Esophagus squamous epithelium (tissue), 5 donors: ENCODE measurements around the gene LARP4. TPM values are rescaled to one million over a fixed set of nuclear protein-coding genes. Genes with fewer than 3 reads are reported as not detected.

ENCODE experiments used
- DNase-seq: peaks from one replicate; lab custom pipeline; 2025; lab: John Stamatoyannopoulos, UW
- H3K27ac ChIP-seq, 4 donors: fragments of 200-600 bp; sonication (generic); one replicate each; pipeline ENCODE4 v1.5.1; 2016 to 2019; ENCODE audit warnings: mild to moderate bottlenecking in 1 of 4
- H3K27me3 ChIP-seq, 4 donors: fragments of 200-600 bp; sonication (generic); 1 replicate in 3 of 4; 2 replicates in 1 of 4; pipeline versions ENCODE4 v1.5.1 to v1.6.0; 2017 to 2021; ENCODE audit warnings: antibody characterized with exemption in 1 of 4
- H3K36me3 ChIP-seq, 3 donors: fragments of 200-600 bp; sonication (generic); one replicate each; pipeline ENCODE4 v1.5.1; 2016 to 2019
- H3K4me1 ChIP-seq, 3 donors: fragments of 200-600 bp; sonication (generic); one replicate each; pipeline ENCODE4 v1.5.1; 2017 to 2019
- H3K4me3 ChIP-seq, 4 donors: fragments of 200-600 bp; sonication (generic); 1 replicate in 3 of 4; 2 replicates in 1 of 4; pipeline ENCODE4 v1.5.1; 2016 to 2019; ENCODE audit warnings: mild to moderate bottlenecking in 2 of 4, moderate library complexity in 1 of 4
- H3K9me3 ChIP-seq, 3 donors: fragments of 200-600 bp; sonication (generic); one replicate each; pipeline ENCODE4 v1.5.1; 2016 to 2019
- POLR2A ChIP-seq, 4 donors: fragments of 450-650 bp; IDR thresholded peaks; one replicate each; pipeline ENCODE4 v1.6.1; 2017; ENCODE audit warnings: antibody characterized with exemption in 4 of 4, mild to moderate bottlenecking in 4 of 4, moderate library complexity in 3 of 4
- WGBS, 2 donors: methylation state at CpG; one replicate each; pipeline ENCODE4 v1.1.5; 2018; 5-methylcytosine and 5-hydroxymethylcytosine counted together
- intact Hi-C: fragments of 100-400 bp; cut with DNase I; formaldehyde crosslinking; loops from one replicate; pipeline ENCODE4 v1.15.0; 2022
- total RNA-seq, 4 donors: library from RNA; depleted of rRNA; stranded (reverse); fragments of >200 nt; gene quantifications; one replicate each; pipeline ENCODE4 v1.1.0, GENCODE V29; 2016
- TF ChIP-seq, protein P1 (sequence below), 6 experiments: fragments of 450-650 bp in 4 of 6; fragments of 200-600 bp in 2 of 6; sonication (generic) in 2 of 6; IDR thresholded peaks; one replicate each; pipeline ENCODE4 v1.5.1; 2016 to 2019; ENCODE audit warnings: antibody characterized with exemption in 6 of 6, mild to moderate bottlenecking in 4 of 6, moderate library complexity in 4 of 6
- donor health status: DM: yes; HTN: yes; CAD: no.

Gene LARP4
- total RNA-seq, 4 donors from 2014 or later = 22.7 to 36.0 (median 29.6) TPM

DNA sequence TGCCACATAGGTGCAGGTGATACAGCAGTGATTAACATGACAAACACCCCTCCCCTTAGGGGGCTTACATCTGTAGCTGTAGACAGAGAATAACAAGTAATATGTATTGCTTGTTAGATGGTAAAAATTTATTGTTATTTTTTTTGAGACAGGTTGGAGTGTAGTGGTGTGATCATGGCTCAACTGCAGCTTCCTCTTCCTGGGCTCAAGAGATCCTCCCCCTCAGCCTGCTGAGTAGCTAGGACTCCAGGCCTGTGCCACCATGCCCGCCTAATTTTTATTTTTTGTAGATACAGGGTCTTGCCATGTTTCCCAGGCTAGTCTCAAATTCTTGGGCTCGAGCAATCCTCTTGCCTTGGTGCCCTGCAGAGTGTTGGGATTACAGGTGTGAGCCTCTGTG lies 123.9 kb downstream of the LARP4 start:
- no peak for DNase-seq
- peaks cover 0 to 37% (median 9%) of the 10 kb centered on the region in 3 donors for H3K4me1 ChIP-seq
- no peak overlapping the region for H3K4me3 ChIP-seq
- peaks cover 0 to under 1% (median 0%) of the 10 kb centered on the region in 3 donors for H3K36me3 ChIP-seq
- TF ChIP-seq, protein P1, sequence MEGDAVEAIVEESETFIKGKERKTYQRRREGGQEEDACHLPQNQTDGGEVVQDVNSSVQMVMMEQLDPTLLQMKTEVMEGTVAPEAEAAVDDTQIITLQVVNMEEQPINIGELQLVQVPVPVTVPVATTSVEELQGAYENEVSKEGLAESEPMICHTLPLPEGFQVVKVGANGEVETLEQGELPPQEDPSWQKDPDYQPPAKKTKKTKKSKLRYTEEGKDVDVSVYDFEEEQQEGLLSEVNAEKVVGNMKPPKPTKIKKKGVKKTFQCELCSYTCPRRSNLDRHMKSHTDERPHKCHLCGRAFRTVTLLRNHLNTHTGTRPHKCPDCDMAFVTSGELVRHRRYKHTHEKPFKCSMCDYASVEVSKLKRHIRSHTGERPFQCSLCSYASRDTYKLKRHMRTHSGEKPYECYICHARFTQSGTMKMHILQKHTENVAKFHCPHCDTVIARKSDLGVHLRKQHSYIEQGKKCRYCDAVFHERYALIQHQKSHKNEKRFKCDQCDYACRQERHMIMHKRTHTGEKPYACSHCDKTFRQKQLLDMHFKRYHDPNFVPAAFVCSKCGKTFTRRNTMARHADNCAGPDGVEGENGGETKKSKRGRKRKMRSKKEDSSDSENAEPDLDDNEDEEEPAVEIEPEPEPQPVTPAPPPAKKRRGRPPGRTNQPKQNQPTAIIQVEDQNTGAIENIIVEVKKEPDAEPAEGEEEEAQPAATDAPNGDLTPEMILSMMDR (IDR thresholded peaks at IDR 0.05) = no peak
- TF ChIP-seq POLR2A (IDR thresholded peaks at IDR 0.05) = no peak
- intact Hi-C loops = no loop called here
- H3K27me3 ChIP-seq = no peaks in the 10 kb centered on the region
- H3K9me3 ChIP-seq = no peaks in the 10 kb centered on the region
- H3K27ac ChIP-seq = no peak overlapping the region
- whole genome bisulfite sequencing, 2 donors = 88 to 100% methylated on average over 1 to 2 of the region's 2 CpGs

DNA sequence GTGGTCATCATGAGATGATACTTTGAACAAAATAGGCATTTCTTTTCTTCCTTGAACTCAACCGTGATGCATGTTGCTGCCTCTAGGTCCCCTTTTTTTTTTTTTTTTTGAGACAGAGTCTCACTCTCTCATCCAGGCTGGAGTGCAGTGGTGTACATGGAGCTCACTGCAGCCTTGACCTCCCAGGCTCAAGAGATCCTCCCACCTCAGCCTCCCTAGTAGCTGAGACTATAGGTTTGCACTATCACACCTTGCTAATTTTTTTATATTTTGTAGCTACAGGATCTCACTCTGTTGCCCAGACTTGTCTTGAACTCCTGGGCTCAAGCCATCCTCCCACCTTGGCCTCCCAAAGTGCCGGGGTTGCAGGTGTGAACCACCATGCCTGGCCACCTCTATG lies 124.7 kb downstream of the LARP4 start:
- DNase-seq = no peak
- H3K36me3 ChIP-seq = peaks cover 0 to 7% (median 0%) of the 10 kb centered on the region in 3 donors
- H3K4me1 ChIP-seq = peaks cover 0 to 33% (median 9%) of the 10 kb centered on the region in 3 donors
- intact Hi-C loops = no loop called here
- H3K4me3 ChIP-seq = no peak overlapping the region
- H3K27me3 ChIP-seq = no peaks in the 10 kb centered on the region
- no peak for TF ChIP-seq POLR2A (IDR thresholded peaks at IDR 0.05)
- no peak overlapping the region for H3K27ac ChIP-seq
- WGBS, 2 donors = 79 to 82% methylated on average over 2 of the region's 2 CpGs
- H3K9me3 ChIP-seq = no peaks in the 10 kb centered on the region

DNA sequence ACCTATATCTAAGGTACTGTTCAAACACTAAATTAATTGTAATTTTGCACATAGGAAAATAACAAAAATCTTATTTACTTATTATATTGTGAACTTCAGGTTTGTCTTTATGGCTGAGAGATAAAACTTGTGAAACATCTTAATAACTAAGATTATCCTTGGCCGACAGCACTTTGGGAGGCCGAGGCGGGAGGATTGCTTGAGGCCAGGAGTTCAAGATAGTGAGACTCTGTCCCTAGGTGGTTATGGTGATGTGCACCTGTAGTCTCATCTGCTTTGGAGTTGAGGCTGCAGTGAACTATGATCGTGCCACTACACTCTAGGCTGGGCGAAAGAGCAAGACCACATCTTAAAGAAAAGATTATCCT lies 126.7 kb downstream of the LARP4 start:
- WGBS, 2 donors = 89 to 95% methylated on average over 5 of the region's 5 CpGs
- H3K27ac ChIP-seq = no peak overlapping the region
- DNase-seq = no peak

DNA sequence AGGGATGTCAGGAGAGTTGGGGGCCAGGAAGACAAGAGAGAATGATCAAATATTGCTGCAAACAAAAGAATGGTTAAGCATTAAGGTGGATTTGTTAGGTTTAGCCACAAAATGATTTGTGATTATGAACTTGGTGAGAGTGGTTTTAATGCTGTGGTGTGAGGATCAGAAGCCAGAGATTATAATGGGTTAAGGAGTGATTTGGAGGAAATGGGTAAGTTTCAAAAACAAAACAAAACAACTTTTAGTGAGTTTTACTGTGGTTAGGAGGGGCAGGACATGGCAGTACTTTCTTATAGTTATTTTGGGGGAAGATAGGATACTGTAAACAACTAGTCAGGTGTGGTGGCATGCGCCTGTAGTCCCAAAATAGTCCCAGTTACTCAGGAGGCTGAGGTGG lies 128.1 kb downstream of the LARP4 start:
- 83 to 100% methylated on average over 1 of the region's 1 CpG for WGBS, 2 donors
- intact Hi-C loops = no loop called here
- no peak overlapping the region for H3K4me3 ChIP-seq
- H3K27ac ChIP-seq = no peak overlapping the region
- no peak for TF ChIP-seq POLR2A (IDR thresholded peaks at IDR 0.05)
- TF ChIP-seq, protein P1 (IDR thresholded peaks at IDR 0.05) = no peak
- no peaks in the 10 kb centered on the region for H3K9me3 ChIP-seq
- H3K36me3 ChIP-seq = peaks cover 0 to 7% (median 0%) of the 10 kb centered on the region in 3 donors
- H3K27me3 ChIP-seq = no peaks in the 10 kb centered on the region
- no peak for DNase-seq
- peaks cover 15 to 49% (median 21%) of the 10 kb centered on the region in 3 donors for H3K4me1 ChIP-seq

More for the DNA sequence above, 126.7 kb downstream of the LARP4 start:
- Histone ChIP-seq H3K9me3 (no peaks in the 10 kb centered on the region), H3K4me1 (peaks cover 10 to 34% (median 11%) of the 10 kb centered on the region in 3 donors), H3K4me3 (no peak overlapping the region), H3K27me3 (no peaks in the 10 kb centered on the region), H3K36me3 (peaks cover 0 to 7% (median 0%) of the 10 kb centered on the region in 3 donors)
- intact Hi-C loops = no loop called here
- TF ChIP-seq, protein P1 (IDR thresholded peaks at IDR 0.05) = no peak
- TF ChIP-seq POLR2A (IDR thresholded peaks at IDR 0.05) = no peak

DNA sequence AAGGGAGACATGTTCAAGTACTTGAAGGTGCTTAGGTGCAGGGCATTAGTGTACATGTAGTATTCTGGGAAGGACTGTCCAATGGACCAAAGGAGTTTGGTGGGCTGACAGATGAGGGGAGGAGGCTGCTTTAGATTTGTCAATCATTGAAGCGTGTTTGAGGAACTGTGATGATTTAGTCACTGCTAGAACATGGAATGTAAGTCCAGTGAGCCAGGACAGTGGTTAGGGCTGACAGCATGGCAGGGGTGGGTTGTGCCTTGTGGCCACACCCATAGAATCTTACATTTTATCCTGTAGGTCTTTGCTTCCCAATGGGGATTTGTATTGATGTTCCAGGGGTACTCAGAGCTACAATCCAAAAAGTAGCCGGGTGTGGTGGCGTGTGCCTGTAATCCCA lies 128.7 kb downstream of the LARP4 start:
- peaks cover 15 to 54% (median 22%) of the 10 kb centered on the region in 3 donors for H3K4me1 ChIP-seq
- H3K36me3 ChIP-seq = peaks cover 0 to 7% (median 0%) of the 10 kb centered on the region in 3 donors
- DNase-seq = no peak
- H3K27ac ChIP-seq = no peak overlapping the region
- WGBS, 2 donors = 76 to 86% methylated on average over 3 of the region's 3 CpGs
- H3K27me3 ChIP-seq = no peaks in the 10 kb centered on the region
- H3K4me3 ChIP-seq = no peak overlapping the region
- TF ChIP-seq, protein P1 (IDR thresholded peaks at IDR 0.05) = no peak
- TF ChIP-seq POLR2A (IDR thresholded peaks at IDR 0.05) = no peak
- no peaks in the 10 kb centered on the region for H3K9me3 ChIP-seq
- intact Hi-C loops = no loop called here

Other genes starting within 250 kb of the LARP4 start
- 10 to 100 TPM; 13.0 to 27.5 (median 21.2) TPM for gene CERS5, start 233.5 kb upstream of the LARP4 start, total RNA-seq
- 10 to 100 TPM; 48.0 to 70.0 (median 62.7) TPM for gene LIMA1, start 117.4 kb upstream of the LARP4 start, total RNA-seq
- not detected for gene FAM186A, start 4.3 kb upstream of the LARP4 start, total RNA-seq
- 10 to 100 TPM; 31.1 to 57.2 (median 46.5) TPM for gene DIP2B, start 104.1 kb downstream of the LARP4 start, total RNA-seq